NCI-H2029 treated with DMSO at 0.1 percent for 48 hours (cell line): ENCODE results near the gene HK2.
"Not testable (repeated sequence)": the region's sequence is repeated elsewhere in the genome, so short reads cannot be mapped to it uniquely, and the experiment has no call there.

ENCODE experiments used
- DNase-seq: peaks from one replicate; lab custom pipeline; 2025; lab: John Stamatoyannopoulos, UW

The HK2 gene

GRCh38 chr2:74895001-74895400 lies 61.1 kb downstream of the HK2 start:
- DNase-seq = no peak

- DNase-seq = no peak
These were observed 62.3 kb downstream of the HK2 start for GRCh38 chr2:74896232-74896631.

GRCh38 chr2:74900225-74900624 lies 66.3 kb downstream of the HK2 start:
- DNase-seq = not testable (repeated sequence)

GRCh38 chr2:74902281-74902860 lies 68.4 kb downstream of the HK2 start:
- DNase-seq = no peak

- no peak for DNase-seq
These were observed 72.5 kb downstream of the HK2 start for GRCh38 chr2:74906395-74906794.

- DNase-seq = not testable (repeated sequence)
These were observed 73.6 kb downstream of the HK2 start for GRCh38 chr2:74907560-74907959.

GRCh38 chr2:74908748-74909444 lies 75.0 kb downstream of the HK2 start:
- DNase-seq = no peak

- DNase-seq = no peak
These were observed 76.3 kb downstream of the HK2 start for GRCh38 chr2:74910245-74910644.

GRCh38 chr2:74911061-74911460 lies 77.1 kb downstream of the HK2 start:
- no peak for DNase-seq

GRCh38 chr2:74915743-74916142 lies 81.8 kb downstream of the HK2 start:
- DNase-seq = no peak

- DNase-seq = no peak
These were observed 82.5 kb downstream of the HK2 start for GRCh38 chr2:74916394-74916793.

- no peak for DNase-seq
These were observed 84.0 kb downstream of the HK2 start for GRCh38 chr2:74917702-74918619.

- no peak for DNase-seq
These were observed 85.9 kb downstream of the HK2 start for GRCh38 chr2:74919827-74920226.

- no peak for DNase-seq
These were observed 87.4 kb downstream of the HK2 start for GRCh38 chr2:74921236-74921736.

- DNase-seq = no peak
These were observed 88.8 kb downstream of the HK2 start for GRCh38 chr2:74922592-74923227.

- peak; percentile 16 for DNase-seq
These were observed 90.7 kb downstream of the HK2 start for GRCh38 chr2:74924463-74925265.

GRCh38 chr2:74925361-74925786 lies 91.4 kb downstream of the HK2 start:
- peak; percentile 76 for DNase-seq

- DNase-seq = no peak
These were observed 93.7 kb downstream of the HK2 start for GRCh38 chr2:74927621-74928020.

GRCh38 chr2:74930811-74931486 lies 97.0 kb downstream of the HK2 start:
- no peak for DNase-seq

GRCh38 chr2:74931940-74932339 lies 98.0 kb downstream of the HK2 start:
- no peak for DNase-seq

- no peak for DNase-seq
These were observed 102.1 kb downstream of the HK2 start for GRCh38 chr2:74935975-74936391.
